OCI-LY7 (cell line): ENCODE data around the gene RELN.

Experiments used
- EZH2phosphoT487 ChIP-seq: fragments of 200-600 bp; sonication (generic); IDR thresholded peaks from 2 replicates; pipeline ENCODE4 v1.6.1; 2018; ENCODE audit warnings: low read depth, borderline replicate concordance, mild to moderate bottlenecking, mixed run types, antibody characterized with exemption, low read length, moderate library complexity, mixed read lengths
- TF ChIP-seq, protein P1 (sequence below): fragments of 200-600 bp; sonication (generic); conservative IDR thresholded peaks from 2 replicates; pipeline ENCODE4 v1.5.1; 2014; ENCODE audit warnings: mild to moderate bottlenecking, antibody characterized with exemption, low read length, moderate library complexity, mixed read lengths

- TF ChIP-seq, protein P1, sequence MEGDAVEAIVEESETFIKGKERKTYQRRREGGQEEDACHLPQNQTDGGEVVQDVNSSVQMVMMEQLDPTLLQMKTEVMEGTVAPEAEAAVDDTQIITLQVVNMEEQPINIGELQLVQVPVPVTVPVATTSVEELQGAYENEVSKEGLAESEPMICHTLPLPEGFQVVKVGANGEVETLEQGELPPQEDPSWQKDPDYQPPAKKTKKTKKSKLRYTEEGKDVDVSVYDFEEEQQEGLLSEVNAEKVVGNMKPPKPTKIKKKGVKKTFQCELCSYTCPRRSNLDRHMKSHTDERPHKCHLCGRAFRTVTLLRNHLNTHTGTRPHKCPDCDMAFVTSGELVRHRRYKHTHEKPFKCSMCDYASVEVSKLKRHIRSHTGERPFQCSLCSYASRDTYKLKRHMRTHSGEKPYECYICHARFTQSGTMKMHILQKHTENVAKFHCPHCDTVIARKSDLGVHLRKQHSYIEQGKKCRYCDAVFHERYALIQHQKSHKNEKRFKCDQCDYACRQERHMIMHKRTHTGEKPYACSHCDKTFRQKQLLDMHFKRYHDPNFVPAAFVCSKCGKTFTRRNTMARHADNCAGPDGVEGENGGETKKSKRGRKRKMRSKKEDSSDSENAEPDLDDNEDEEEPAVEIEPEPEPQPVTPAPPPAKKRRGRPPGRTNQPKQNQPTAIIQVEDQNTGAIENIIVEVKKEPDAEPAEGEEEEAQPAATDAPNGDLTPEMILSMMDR, result no peak
- TF ChIP-seq EZH2phosphoT487, result no peak
Observed at GRCh38 chr7:103666326-103666725, 323.1 kb downstream of the RELN start.
